NCI-H1105 treated with DMSO at 0.1 percent for 48 hours (cell line): ENCODE results near the gene CADPS2.
"Not testable (repeated sequence)": the region's sequence is repeated elsewhere in the genome, so short reads cannot be mapped to it uniquely, and the experiment has no call there.

ENCODE experiments used
- DNase-seq: peaks from one replicate; lab custom pipeline; 2025; lab: John Stamatoyannopoulos, UW

Gene CADPS2

GRCh38 chr7:122849957-122850328 lies 36.3 kb downstream of the CADPS2 start:
- DNase-seq: no peak

DNA sequence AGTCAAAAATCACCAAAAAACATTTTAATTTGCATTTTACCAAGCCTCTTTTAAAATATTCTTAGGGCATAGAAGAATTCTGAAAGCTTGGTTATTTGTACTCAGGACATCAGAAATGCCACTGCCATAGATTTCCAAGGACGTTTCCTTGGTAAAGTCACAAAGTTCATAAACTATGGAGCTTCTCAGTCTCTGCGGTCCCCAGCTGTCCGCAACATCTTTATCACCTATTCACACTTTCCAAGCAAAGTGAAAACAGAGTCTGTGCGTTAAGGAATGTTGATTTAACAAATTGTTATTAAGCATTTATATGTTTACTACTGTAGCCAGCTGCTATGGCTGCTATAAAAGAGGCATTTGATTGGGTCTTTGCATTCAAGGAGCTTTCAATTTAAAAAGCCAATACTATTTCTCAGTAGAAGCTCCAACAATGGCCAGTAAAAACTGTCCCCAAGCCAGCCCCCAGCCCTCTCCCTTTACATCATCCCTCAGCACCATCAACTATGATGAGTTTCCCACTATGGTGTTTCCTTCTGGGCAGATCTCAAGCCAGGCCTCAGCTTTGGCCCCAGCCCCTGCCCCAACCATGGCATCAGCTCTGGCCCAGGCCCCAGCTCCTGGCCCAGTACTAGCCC lies 36.8 kb downstream of the CADPS2 start:
- no peak for DNase-seq

GRCh38 chr7:122847871-122848473 lies 38.3 kb downstream of the CADPS2 start:
- DNase-seq: no peak

- no peak for DNase-seq
Observed at GRCh38 chr7:122846591-122846990, 39.7 kb downstream of the CADPS2 start.

DNA sequence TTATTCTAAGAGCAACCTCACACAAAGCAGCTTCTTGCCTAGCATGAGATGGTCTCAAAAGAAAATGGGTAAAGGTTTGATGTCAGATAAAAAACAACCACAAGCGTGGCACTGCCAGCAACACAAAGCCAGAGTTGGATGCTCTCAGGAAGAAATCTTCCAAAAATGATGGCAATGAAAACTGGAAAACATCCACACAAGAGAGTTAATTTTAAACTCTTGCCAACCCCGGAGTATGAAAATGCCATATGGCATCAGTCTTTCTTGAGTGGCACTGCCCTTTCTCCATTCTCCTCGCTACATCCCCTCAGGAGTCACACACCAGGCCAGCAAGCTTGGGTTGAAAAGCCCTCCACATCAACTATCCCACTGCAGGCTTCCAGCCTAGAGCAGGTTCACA lies 41.0 kb downstream of the CADPS2 start:
- no peak for DNase-seq

- DNase-seq: no peak
Observed at GRCh38 chr7:122844191-122844988, 41.9 kb downstream of the CADPS2 start.

- DNase-seq: no peak
Observed at GRCh38 chr7:122842971-122843370, 43.3 kb downstream of the CADPS2 start.

- not testable (repeated sequence) for DNase-seq
Observed at GRCh38 chr7:122836286-122836685, 50.0 kb downstream of the CADPS2 start.

DNA sequence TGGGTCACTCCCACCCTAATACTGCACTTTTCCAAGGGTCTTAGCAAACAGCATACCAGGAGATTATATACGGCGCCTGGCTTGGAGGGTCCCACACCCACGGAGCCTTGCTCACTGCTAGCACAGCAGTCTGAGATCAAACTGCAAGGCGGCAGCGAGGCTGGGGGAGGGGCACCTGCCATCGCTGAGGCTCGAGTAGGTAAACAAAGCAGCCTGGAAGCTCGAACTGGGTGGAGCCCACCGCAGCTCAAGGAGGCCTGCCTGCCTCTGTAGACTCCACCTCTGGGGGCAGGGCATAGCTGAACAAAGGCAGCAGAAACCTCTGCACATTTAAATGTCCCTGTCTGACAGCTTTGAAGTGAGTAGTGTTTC lies 51.7 kb downstream of the CADPS2 start:
- not testable (repeated sequence) for DNase-seq

DNA sequence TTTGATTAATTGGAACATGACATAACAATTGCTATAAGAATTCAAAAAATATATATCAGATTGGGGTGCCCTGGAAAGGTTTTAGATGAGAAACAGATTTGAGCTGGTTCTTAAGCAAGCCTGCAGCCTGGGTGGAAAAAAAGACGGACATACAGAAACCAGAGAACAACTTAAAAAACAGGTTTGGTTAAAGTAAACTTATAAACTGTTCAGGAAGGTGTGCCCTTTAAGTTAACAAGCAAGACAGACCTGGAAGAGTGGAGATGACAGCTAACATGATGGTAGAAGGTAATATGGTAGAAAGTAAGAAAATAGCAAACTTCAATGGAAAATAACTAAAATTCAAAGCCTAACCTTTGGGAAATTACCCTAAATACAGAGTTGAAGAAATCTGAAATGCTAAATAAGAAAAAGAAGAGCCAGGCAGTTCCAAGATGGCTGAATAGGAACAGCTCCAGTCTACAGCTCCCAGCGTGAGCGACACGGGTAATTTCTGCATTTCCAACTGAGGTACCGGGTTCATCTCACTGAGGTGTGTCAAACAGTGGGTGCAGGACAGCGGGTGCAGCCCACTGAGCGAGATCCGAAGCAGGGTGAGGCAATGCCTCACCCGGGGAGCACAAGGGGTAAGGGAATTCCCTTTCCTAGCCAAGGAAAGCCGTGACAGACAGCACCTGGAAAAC lies 52.2 kb downstream of the CADPS2 start:
- DNase-seq: no peak

- no peak for DNase-seq
Observed at GRCh38 chr7:122831436-122831835, 54.8 kb downstream of the CADPS2 start.

- no peak for DNase-seq
Observed at GRCh38 chr7:122829962-122830361, 56.3 kb downstream of the CADPS2 start.

- DNase-seq: no peak
Observed at GRCh38 chr7:122827763-122828162, 58.5 kb downstream of the CADPS2 start.

DNA sequence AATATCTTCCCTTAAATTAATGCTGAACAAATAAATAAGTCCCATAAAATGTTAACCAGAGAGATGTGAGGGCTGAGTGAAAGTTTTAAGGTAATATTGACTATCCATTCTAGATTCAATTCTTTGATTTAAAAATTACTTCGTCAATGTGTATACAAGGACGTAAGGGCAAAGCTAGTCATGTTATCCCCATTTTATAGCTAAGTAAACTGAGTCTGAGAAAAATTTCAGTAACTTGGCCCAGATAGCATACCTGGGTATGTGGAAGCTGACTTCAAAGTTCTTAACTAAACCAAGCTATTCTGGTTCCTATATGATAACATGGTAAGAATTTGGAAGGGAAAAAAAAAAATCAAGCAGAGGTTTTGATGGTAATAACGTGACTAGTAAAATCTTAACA lies 72.4 kb downstream of the CADPS2 start:
- DNase-seq: no peak

DNA sequence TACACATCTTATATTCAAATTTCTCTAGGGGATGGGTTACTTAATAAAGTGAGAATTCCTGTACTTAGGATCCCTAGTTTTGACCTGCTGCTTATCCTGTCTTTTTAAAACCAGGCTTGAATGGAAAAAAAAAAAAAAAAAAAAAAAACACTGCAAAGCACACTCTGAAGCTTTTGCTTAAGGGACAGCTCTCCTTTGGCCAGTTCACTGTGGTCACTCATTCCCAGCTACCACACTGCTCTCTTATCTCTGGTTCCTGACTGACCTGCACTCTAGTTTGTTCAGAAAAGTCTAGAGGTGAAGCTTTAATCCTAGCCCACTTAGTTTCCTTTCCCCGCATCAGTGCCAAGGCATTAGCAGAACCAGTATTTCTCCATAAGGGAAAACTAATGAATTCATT lies 82.4 kb downstream of the CADPS2 start:
- no peak for DNase-seq

DNA sequence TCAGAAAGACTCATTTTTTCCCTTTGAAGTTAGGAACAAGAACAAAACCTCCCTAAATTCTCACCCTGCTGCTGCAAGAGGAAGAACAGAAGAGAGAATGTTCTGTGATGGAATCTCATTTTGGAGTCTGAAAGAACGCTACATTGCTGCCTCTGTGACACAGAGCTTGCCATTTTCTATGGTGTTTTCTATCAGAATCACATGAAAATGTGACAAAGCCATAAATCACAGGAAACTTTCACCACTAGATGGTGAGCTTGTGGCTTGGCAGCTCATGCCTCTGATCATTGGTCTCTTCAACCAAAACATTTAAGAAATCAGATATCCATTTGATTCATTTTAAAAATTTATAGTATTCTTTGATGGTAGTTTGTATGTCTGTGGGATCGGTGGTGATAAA lies 82.9 kb downstream of the CADPS2 start:
- DNase-seq: peak; percentile 33

DNA sequence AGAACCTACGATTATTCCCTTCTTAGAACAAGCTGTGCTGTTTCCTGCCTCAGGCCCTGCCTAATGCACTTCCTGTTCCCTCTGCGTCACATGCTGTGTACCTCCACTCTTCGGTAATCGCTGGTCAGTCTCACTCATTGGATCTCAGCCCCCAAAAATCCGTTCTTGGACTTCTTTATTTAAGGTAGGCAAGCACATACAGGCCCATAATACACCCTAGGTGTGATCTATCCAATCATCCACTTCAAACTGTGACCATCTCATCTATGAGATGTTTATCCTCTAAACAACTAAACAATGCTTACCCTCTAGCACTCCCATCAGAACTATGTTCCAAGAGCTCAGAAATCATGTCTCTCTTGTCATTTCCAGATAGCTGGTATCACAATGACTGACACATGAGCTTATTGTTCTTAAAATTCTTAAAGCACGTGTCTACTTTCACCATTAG lies 83.9 kb downstream of the CADPS2 start:
- no peak for DNase-seq

DNA sequence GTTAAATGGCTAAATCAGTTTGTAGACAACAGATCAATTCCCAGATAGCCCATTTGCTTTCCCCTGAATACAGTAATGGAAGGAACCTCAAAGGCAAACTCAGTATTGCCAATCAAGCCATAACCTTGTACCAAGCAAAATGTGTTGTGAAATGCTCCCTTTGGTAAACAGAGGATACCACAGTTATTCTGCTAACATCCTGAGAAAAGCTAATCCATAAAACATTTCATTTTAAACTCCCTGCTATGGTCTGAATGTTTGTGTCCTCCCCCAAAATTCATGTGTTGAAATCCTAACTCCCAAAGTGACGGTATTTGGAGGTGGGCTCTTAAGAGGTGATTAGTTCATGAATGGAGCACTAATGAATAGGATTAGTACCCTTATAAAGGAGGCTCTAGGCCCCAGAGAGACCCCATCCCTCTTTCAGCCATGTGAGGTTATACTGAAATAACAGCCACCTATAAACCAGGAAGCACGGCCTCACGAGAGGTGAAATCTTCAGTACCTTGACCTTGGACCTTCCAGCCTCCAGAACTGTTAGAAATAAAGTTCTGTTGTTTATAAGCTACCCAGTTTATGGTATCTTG lies 94.2 kb downstream of the CADPS2 start:
- DNase-seq: no peak

DNA sequence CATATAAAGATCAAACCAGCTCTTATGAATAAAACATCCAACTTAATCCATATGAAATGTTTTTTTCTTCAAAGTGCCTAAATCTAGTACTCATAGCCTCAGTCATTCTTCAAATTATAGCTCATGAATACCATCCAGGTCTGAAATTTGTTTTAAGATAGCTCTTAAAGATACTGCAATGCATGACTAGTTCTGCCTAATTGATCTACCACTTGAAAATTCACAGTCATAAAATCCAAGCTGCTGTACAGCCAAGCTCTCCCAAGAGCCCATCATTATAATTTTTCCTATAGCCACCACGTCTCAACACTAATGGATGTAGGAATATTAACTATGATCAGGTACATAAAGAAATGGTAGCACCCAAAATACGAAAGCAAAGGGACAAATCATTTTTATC lies 95.7 kb downstream of the CADPS2 start:
- peak; percentile 97 for DNase-seq

DNA sequence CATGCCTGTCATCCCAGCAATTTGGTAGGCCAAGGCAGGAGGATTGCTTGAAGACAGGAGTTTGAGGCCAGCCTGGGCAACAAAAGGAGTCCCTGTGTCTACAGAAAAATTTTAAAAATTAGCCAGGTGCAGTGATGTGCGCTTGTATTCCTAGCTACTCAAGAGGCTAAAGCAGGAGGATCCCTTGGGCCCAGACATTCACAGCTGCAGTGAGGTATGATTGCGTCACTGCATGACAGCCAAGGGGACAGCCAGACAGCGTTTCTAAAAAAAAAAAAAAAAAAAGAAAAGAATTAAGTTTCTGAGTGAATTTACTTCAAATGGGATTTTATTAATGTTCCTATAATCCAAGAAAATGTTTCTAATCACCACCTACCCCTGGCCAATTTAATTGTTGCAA lies 96.1 kb downstream of the CADPS2 start:
- DNase-seq: peak; percentile 84

DNA sequence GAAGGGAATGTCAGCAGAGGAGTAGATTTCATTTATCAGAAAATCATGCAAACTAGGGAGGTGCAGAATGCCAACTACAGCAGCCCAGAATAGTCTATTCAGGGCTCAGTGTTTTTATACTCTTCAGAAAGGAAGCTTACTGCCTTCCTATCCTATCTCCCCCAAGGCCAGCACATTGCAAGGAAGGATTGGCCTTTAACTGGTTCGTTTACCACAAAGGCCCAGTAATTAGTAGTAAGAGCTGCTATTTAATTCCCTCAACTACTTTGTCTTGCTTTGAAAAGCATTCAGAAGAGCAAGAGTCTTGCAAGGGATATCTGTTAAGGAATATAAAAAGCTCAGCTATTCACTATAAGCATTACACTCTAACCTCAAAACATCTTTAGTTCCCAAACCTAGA lies 97.1 kb downstream of the CADPS2 start:
- no peak for DNase-seq

DNA sequence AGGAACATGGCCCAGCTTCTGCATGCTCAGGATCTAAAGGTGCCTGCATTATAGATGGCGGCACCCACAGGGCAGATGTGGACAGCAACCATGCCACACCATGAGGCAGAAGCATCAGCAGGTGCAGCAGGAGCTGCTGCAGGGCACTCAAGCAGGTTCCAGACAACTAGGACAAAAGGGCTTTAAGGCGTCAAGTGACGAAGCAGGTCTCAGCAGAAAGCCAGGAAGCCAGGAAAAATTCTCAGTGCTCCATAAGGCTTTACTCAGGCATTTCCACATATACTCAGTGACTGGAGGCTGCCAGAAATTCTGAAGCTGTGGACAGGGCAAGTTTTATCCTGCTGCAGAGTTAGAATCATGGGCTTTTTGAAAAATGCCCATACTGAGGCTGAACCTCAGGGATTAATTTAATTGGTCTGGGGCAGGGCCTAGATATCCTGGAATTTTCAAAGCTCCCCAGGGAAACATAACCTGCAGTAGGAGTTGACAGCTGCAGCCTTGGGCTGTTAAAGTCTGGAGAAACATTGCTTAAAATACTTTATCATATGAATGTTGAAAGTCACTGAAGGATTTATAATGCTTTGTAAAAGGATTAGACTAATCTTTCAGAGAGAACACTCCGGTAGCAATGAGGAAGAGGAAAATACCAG lies 115.4 kb downstream of the CADPS2 start:
- no peak for DNase-seq
